ENCODE measurements around the gene PLAC1. TPM values are rescaled to one million over a fixed set of nuclear protein-coding genes. Genes with fewer than 3 reads are reported as not detected.
A peak's percentile ranks its signal among the peaks of the same experiment; 100 is the strongest.

Gene PLAC1, protein sequence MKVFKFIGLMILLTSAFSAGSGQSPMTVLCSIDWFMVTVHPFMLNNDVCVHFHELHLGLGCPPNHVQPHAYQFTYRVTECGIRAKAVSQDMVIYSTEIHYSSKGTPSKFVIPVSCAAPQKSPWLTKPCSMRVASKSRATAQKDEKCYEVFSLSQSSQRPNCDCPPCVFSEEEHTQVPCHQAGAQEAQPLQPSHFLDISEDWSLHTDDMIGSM
- total RNA-seq (2012; rRNA removed), result 0.28 and 0.36 TPM in 2 replicates
- 0.65 and 0.74 TPM in 2 replicates for polyA plus RNA-seq (2012; rRNA removed)
- 0.15 and 0.66 TPM in 2 replicates for polyA plus RNA-seq (2012; cell fraction: cytosol; rRNA removed)
- 0.16 and 0.36 TPM in 2 replicates for polyA plus RNA-seq (2012; cell fraction: nucleus; rRNA removed; ENCODE audit: low replicate concordance)
- Bru-seq, nascent RNA, result percentile 14 among the genes with signal in this experiment
- percentile 17 among the genes with signal in this experiment for BruChase-seq, experiment 1, labeled RNA remaining after a 6-hour chase
- BruChase-seq, experiment 2, labeled RNA remaining after a 2-hour chase, result percentile 9 among the genes with signal in this experiment
- long read RNA-seq, result 0 reads

- no peaks in the 10 kb centered on the region for H3K9me3 ChIP-seq (ENCODE audit: control insufficient read depth, insufficient read depth, low read length)
- H4K91ac ChIP-seq (ENCODE audit: insufficient read depth, low read depth, low read length), result peak within 1 kb of the TSS; percentile 35; the same call in 1 of the 2 replicates
- H2AK5ac ChIP-seq (ENCODE audit: low read depth, low read length), result no peak within 1 kb of the TSS
- no peak within 1 kb of the TSS for H3K9ac ChIP-seq (ENCODE audit: low read depth, low read length)
- no peak within 1 kb of the TSS for H3K4me2 ChIP-seq (ENCODE audit: low read depth, low read length)
- peak within 1 kb of the TSS; percentile 43; the same call in 1 of the 2 replicates for H3K14ac ChIP-seq (replicated peaks; ENCODE audit: low read depth, low read length)
- H3K4me3 ChIP-seq (ENCODE audit: insufficient read depth, low read depth, low read length), result no peak within 1 kb of the TSS
- H4K8ac ChIP-seq (ENCODE audit: low read depth in 2 of 2, low read length in 2 of 2), result peak within 1 kb of the TSS in 1 of 2 experiments; percentile 37; a peak in 1 of 4 replicates
- dilution Hi-C loops (cut with HindIII; ENCODE audit: low sequenced_read_pairs, unreplicated experiment) (no loop called here), in situ Hi-C loops (cut with MboI; ENCODE audit: low sequenced_read_pairs) (no loop called here), intact Hi-C loops (cut with micrococcal nuclease) (no loop called here)
- H4K20me1 ChIP-seq (ENCODE audit: insufficient read depth, low read length), result no peaks in the 10 kb centered on the region
- peak within 1 kb of the TSS; percentile 44 for H2BK120ac ChIP-seq (ENCODE audit: low read depth, low read length)
- peak within 1 kb of the TSS; percentile 42; the same call in 1 of the 2 replicates for H4K5ac ChIP-seq (ENCODE audit: low read depth, low read length)
- H3K9me1 ChIP-seq (ENCODE audit: insufficient read depth, low read length), result peaks cover 2% of the 10 kb centered on the region; the same call in 1 of the 2 replicates
- H2AK9ac ChIP-seq (replicated peaks; ENCODE audit: low read depth, low read length, poor library complexity), result no peak within 1 kb of the TSS
- no peaks in the 10 kb centered on the region for H3K79me1 ChIP-seq (ENCODE audit: low read depth in 1 of 2, low read length in 2 of 2)
- no TSS peak for BruUV-seq (replicated peaks)
- POLR2A ChIA-PET (ENCODE audit: unreplicated experiment), result no interaction called here
- no peaks in the 10 kb centered on the region for H3K27me3 ChIP-seq (ENCODE audit: control insufficient read depth, insufficient read depth, low read length)
- no peak within 1 kb of the TSS for H3K56ac ChIP-seq (ENCODE audit: extremely low read depth, insufficient read depth, low read length)
- DNase-seq (peak; percentile 13), ATAC-seq (ENCODE audit: low read depth) (no peak)
- H2AFZ ChIP-seq (replicated peaks; ENCODE audit: low read length, poor library complexity), result peak within 1 kb of the TSS; percentile 13
- H3K23ac ChIP-seq (ENCODE audit: low read depth, low read length), result no peak within 1 kb of the TSS
- no peak within 1 kb of the TSS; the same call in 1 of the 2 replicates for H3K27ac ChIP-seq (ENCODE audit: insufficient read depth, low read length)
- WGBS, 2 experiments (ENCODE audit: extremely low coverage in 2 of 2, insufficient read length in 1 of 2), result 20% methylated on average over 1 of the region's 5 CpGs; no CpG with 5 or more reads in 1 of the 2 experiments
- no peak within 1 kb of the TSS for H2BK5ac ChIP-seq (ENCODE audit: low read depth, low read length, poor library complexity, severe bottlenecking)
- H3K4me1 ChIP-seq (ENCODE audit: control insufficient read depth, insufficient read depth, low read length), result peaks cover 8% of the 10 kb centered on the region; the same call in 1 of the 2 replicates
- no peak within 1 kb of the TSS; the same call in 1 of the 2 replicates for H3K18ac ChIP-seq (ENCODE audit: low read depth, low read length)
- CTCF ChIA-PET, result no interaction called here
- H3K4ac ChIP-seq (ENCODE audit: low read depth, low read length), result peak within 1 kb of the TSS; percentile 66
- peak within 1 kb of the TSS; percentile 43 for H2BK20ac ChIP-seq (ENCODE audit: low read depth, low read length)
- H2BK15ac ChIP-seq (ENCODE audit: low read depth, low read length), result no peak within 1 kb of the TSS
- no peaks in the 10 kb centered on the region for H3K36me3 ChIP-seq (ENCODE audit: control insufficient read depth, insufficient read depth, low read length)
- TF ChIP-seq ELK1 (IDR thresholded peaks at IDR 0.05; ENCODE audit: borderline replicate concordance, low read depth, low read length), result no peak
- no peak for TF ChIP-seq MAFK (IDR thresholded peaks at IDR 0.05; ENCODE audit: low read depth, low read length)
- no peak for TF ChIP-seq USF2 (IDR thresholded peaks at IDR 0.05; ENCODE audit: low read depth, low read length)
- TF ChIP-seq SMC3 (IDR thresholded peaks at IDR 0.05; ENCODE audit: low read depth, low read length), result no peak
- TF ChIP-seq RCOR1 (IDR thresholded peaks at IDR 0.05; ENCODE audit: insufficient replicate concordance, low read length), result no peak
- no peak for TF ChIP-seq RAD21 (IDR thresholded peaks at IDR 0.05; ENCODE audit: low read length)
- TF ChIP-seq FOS (IDR thresholded peaks at IDR 0.05; ENCODE audit: low read depth, low read length), result no peak
Observed at GRCh38 chrX:134658002-134658759, at the start of gene PLAC1. TSS of gene PLAC1 (minus strand) at chrX:134658471. CDS start at chrX:134566682, 91,789 bp downstream.

Data from IMR-90 (cell line).